Stimulated activated CD4-positive, alpha-beta T cell treated with anti-CD3 and anti-CD28 coated beads, Interleukin-1b, Interleukin-23, amount 100 ng/mL, for 4 hours (primary cell): Measurements from ENCODE around the gene SCLT1.

Experiments
- DNase-seq, 2 donors: peaks; one replicate each; pipeline ENCODE4 v3.0.0-alpha.2; 2020; ENCODE audit warnings: low read depth in 2 of 2

The SCLT1 gene

GRCh38 chr4:128869776-128870509, 223.4 kb downstream of the SCLT1 start:
- DNase-seq = no peak

GRCh38 chr4:128868758-128869157, 224.6 kb downstream of the SCLT1 start:
- no peak for DNase-seq

- DNase-seq = no peak
Observed at GRCh38 chr4:128866691-128867090, 226.6 kb downstream of the SCLT1 start.

GRCh38 chr4:128866269-128866668, 227.1 kb downstream of the SCLT1 start:
- DNase-seq = no peak

GRCh38 chr4:128865132-128865531, 228.2 kb downstream of the SCLT1 start:
- no peak for DNase-seq

DNA sequence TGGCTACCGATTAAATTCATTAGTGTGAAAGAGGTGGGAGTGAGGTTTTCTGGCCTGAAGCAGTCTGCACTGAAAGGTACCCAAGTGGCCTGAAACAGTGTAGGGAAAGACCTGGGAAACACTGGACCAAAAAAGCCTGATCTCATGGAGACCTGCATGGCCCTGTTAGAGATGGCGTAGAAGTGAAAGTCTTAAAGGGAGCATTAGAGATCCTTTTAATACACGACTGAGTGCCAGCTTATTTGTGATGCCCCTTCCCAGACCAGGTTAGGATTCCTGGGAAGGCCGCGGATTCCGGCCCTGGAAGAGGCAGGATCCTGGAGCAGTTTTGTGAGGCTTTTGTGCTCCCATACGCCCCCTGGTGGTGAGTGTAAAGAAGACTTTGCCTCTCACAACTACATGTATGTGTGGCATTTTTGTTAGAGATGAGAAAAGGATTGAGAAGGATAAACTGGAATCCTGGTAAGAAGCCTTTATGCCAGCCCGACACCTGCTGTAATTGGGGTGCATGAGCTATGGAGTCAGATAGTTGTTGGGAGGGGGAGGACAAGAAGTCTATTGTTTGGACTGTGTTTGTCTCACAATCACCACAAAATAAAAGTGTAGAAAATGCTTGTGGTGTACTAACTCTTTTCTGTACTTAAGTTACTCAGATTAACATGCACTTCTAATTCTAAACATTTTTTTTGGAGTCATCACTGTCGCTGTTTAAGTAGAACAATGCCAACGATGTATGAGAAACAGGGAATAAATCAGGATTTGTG, 229.8 kb downstream of the SCLT1 start:
- peak; percentile 53 to 60 for DNase-seq

- peak; percentile 18 to 28 for DNase-seq
Observed at GRCh38 chr4:128862608-128863311, 230.6 kb downstream of the SCLT1 start.

DNA sequence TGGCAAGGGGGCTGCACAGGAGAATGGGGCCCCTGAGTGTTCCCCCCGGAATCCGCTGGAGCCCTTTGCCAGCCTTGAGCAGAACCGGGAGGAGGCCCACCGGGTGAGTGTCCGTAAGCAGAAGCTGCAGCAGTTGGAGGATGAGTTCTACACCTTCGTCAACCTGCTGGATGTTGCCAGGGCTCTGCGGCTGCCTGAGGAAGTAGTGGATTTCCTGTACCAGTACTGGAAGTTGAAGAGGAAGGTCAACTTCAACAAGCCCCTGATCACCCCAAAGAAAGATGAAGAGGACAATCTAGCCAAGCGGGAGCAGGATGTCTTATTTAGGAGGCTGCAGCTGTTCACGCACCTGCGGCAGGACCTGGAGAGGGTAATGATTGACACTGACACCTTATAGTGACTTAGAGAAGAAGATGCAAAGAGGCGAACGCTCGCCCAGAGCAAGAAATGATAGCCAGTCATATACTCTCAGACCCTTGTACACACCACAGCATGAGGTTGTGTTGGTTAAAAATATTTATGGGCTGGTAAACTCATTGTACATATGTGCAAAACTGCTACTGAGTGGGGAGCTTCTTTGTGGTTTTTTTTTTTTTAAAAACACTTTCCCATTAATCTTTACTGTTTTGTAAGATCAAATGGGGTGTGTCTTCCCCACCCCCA, 231.4 kb downstream of the SCLT1 start:
- DNase-seq = no peak

GRCh38 chr4:128859887-128860677, 233.3 kb downstream of the SCLT1 start:
- DNase-seq = no peak

DNA sequence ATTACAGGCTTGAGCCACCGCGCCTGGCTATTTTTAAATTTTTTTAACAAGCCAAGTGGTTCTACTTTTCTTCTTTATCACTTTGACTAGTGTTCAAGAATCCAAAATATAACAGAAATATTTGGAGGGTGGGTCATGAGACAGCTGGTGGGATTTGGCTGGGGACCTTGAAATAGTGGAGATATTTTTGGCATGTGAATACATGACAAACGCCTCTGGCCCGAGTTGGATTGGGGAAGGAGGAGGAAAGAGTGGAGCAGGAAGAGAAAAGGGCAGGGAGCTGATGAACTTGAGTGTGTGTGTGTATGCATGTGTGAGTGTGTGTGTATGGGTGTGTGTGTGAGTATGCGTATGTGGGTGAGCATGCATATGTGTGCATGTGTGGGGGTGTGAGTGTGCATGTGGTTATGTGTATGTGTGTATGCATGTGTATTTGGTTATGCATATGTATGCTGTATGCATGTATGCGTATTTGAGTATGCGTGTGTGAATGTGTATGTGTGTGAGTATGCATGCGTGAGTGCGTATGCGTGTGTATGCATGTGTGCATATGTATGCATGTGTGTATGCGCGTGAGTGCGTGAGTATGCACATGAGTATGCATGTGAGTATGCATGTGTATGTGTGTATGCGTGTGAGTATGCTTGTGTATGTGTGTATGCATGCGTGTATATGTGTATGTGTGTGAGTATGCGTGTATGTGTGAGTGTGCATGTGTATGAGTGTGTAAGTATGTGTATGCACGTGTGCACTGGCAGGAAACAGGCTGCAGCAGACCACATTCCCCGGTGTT, 234.3 kb downstream of the SCLT1 start:
- DNase-seq = no peak

DNA sequence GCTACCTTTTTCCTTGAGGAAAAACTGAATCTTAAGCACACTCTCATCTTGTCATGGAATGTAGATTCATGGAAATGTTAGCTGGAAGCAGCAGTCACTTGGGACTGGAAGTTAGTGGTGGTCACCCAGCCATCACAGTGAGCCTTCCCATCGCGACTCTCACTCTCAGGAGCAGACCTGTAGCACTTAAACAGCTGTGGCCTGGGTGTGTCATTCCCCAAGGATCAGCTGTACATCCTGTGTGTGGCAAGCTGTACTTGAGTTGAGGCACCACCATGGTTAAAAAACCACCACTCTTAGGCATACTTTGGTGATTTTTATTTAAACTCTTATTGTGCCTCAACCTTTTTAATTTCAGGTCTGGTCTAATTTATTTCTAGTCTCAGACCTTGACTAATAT, 237.1 kb downstream of the SCLT1 start:
- DNase-seq = no peak

GRCh38 chr4:128855621-128856020, 237.7 kb downstream of the SCLT1 start:
- DNase-seq = no peak

GRCh38 chr4:128854433-128854832, 238.9 kb downstream of the SCLT1 start:
- DNase-seq = no peak

DNA sequence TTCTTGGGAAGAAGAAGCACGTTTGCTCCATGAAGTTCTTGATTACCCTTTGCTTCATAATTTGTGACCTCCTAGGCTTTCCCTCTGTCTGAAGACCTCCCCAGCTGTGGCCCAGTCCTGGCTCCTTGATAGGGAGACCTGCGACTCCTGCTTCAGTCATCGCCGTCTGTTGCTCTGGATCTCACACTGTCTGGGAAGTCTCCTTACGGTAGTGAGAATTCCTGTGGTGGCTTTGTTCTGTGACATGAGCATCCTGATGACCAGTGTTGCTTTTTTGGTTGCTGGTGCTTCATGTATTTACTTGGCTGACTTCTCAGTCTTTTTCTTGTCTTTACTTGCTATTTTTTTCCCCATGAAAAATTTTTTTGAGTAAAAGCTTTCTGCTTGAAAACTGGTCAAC, 239.6 kb downstream of the SCLT1 start:
- no peak for DNase-seq

DNA sequence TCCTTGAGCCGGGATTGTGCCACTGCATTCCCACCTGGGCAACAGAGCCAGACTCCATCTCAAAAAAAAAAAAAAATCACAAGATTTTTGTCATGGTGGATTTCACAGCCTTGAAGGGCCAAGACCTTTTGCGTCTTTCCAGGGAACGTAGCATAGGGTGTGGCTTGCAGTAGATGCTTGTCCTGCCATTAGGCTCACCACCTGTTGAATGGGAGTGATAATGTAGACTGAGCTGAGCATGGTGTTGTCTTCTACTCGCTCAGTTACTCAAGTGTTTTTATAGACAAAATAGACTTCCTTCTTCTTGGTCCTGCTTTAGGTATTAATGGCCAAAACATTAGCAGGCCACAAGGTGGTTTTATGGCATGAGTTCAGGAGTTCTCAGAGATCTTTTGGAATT, 243.1 kb downstream of the SCLT1 start:
- DNase-seq = no peak

GRCh38 chr4:128848461-128848860, 244.9 kb downstream of the SCLT1 start:
- DNase-seq = no peak

DNA sequence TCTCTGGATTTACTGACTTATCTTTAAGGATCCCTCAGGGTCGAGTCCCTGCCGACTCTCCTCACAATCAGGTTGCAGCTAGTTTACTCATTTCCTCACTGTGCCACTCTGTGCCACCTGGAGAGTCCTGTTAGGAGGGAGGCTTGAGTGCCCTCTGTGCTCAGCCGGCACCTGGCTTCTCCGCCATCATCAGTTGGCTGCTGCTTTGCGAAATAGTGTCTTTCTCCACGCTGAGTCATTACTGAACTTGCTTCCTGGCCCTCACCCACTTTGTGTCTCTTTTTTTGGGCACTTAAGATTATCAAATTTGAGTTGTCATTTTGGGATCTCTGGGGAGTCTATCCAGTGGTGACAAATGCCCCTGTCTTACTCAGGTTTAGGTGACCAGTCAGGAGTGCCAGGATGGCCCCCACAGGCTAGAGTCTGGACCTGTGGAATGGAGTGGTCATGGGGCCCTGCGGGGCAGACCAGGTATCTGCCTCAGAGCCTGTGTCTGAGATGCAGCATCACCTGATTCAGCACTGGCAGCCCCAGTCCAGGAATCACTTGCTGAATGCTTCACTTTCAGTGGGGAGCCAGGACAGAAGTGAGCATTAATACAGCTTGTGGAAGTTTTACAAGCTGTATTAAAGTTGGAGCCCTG, 246.1 kb downstream of the SCLT1 start:
- no peak for DNase-seq

DNA sequence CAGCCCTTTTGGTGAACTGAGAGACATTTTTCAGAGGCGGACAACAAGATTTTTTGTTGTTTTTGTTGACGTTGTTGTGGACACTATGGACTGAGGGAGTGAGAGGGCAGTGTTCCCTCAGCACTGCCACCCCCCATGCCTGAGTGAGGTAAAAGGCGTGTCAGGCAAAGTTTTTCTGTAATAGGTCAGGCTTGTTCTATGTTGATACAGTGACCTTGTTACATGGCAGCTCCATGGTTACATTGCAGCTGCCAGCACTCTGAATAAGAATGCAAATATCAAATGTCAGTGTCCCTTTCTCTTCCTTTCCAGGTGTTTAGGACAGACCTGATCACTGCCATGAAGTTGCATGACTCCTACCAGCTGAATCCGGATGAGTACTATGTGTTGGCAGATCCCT, 247.3 kb downstream of the SCLT1 start:
- no peak for DNase-seq

DNA sequence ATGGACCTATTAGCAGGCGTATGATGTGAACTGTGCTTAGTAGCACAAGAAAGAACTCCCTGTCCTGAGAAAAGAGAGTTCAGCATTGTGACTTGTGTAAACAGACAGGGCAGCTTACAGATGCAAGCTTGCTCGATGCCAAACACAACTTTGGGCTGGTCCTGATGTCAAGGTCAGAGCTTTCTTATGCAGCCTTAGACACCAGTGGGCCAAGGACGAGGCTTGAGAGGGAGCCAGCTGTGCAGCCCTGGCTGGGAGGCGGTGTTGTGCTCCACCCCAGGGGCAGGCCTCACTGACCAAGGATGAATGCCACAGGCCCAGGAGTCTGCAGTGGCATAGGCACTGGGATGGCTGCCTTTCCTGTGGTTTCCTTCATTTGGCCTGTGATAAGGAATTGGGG, 248.4 kb downstream of the SCLT1 start:
- no peak for DNase-seq

GRCh38 chr4:128841402-128841801, 251.9 kb downstream of the SCLT1 start:
- no peak for DNase-seq
